ENCODE measurements around the gene PTGES2. TPM values are rescaled to one million over a fixed set of nuclear protein-coding genes. Genes with fewer than 3 reads are reported as not detected.
"Not testable (repeated sequence)": the region's sequence is repeated elsewhere in the genome, so short reads cannot be mapped to it uniquely, and the experiment has no call there.

PTGES2 gene
- polyA plus RNA-seq, 1 donor from 2014 or later: 55.9 TPM

DNA sequence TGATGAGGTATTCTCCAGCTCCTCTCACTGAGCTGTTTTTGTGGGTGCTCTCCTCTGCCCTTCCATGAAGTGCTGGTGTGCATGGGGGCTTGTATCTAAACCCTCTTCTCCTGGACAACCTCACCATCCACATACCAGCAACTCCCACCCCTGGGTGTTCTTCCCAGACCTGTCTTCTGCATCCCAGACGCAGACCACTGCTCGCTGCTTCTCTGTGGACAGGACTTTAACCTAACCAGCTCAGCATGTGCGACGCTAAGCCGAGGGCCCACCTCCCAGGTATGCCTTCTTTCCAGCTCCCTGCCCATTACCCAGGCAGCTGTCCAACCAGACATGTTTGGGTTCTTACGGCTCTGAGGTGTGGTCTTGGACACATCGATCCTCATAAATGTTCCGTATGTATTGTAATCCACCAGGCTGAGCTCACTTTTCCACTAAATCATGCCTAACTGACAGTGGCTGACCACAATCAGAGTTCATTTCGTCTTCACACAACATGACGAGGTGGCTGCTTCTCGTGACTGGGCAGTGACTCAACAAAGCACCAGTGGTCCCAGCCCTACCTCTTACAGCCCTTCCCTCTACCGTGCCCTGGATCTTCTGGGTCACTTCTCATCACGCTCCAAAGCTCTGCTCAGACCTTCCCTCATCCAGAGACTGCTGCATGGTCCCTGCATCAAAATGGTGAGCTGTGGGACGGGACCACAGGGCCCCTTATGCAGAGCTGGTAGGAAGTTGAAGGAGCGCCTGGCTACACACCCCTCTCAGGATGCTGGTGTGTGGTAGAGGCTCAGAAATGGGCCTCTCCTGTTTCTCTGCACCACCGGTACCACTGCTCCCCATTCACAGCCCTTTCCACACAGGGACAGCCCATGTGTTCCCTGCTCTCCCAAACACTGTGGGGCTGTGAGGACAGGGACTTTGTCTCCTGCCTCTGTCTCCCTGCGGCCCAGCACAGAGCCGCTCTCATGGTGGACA is 9.6 kb upstream of the PTGES2 start:
- H3K9ac ChIP-seq (ENCODE audit: low read length): no peak overlapping the region
- H3K36me3 ChIP-seq (ENCODE audit: insufficient read depth, low read length): no peaks in the 10 kb centered on the region
- H2AFZ ChIP-seq (ENCODE audit: low read depth, low read length): no peak overlapping the region
- H3F3A ChIP-seq (ENCODE audit: insufficient read depth, low read length, poor library complexity, severe bottlenecking): no peaks in the 10 kb centered on the region
- no peaks in the 10 kb centered on the region for H3K27me3 ChIP-seq (ENCODE audit: insufficient read depth, low read depth, low read length)
- H3K79me2 ChIP-seq (replicated peaks; ENCODE audit: insufficient read depth, low read length): no peaks in the 10 kb centered on the region
- H4K20me1 ChIP-seq (ENCODE audit: insufficient read depth): no peaks in the 10 kb centered on the region
- no peak overlapping the region for H3K27ac ChIP-seq (ENCODE audit: low read length)
- no peak overlapping the region for H3K4me3 ChIP-seq (ENCODE audit: low read length)
- no peak for TF ChIP-seq TAF1 (IDR thresholded peaks at IDR 0.05; ENCODE audit: low read depth)
- TF ChIP-seq EZH2 (IDR thresholded peaks at IDR 0.05; ENCODE audit: borderline replicate concordance, insufficient read depth, low read length, poor library complexity, severe bottlenecking): no peak
- TF ChIP-seq, protein P1, sequence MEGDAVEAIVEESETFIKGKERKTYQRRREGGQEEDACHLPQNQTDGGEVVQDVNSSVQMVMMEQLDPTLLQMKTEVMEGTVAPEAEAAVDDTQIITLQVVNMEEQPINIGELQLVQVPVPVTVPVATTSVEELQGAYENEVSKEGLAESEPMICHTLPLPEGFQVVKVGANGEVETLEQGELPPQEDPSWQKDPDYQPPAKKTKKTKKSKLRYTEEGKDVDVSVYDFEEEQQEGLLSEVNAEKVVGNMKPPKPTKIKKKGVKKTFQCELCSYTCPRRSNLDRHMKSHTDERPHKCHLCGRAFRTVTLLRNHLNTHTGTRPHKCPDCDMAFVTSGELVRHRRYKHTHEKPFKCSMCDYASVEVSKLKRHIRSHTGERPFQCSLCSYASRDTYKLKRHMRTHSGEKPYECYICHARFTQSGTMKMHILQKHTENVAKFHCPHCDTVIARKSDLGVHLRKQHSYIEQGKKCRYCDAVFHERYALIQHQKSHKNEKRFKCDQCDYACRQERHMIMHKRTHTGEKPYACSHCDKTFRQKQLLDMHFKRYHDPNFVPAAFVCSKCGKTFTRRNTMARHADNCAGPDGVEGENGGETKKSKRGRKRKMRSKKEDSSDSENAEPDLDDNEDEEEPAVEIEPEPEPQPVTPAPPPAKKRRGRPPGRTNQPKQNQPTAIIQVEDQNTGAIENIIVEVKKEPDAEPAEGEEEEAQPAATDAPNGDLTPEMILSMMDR (IDR thresholded peaks at IDR 0.05; ENCODE audit: poor library complexity, severe bottlenecking): no peak
- TF ChIP-seq MXI1 (conservative IDR thresholded peaks at IDR 0.05; ENCODE audit: poor library complexity, severe bottlenecking): no peak
- TF ChIP-seq POLR2AphosphoS5 (IDR thresholded peaks at IDR 0.05): no peak
- no peak for TF ChIP-seq RAD21 (conservative IDR thresholded peaks at IDR 0.05)
- no peak for TF ChIP-seq SMC3 (conservative IDR thresholded peaks at IDR 0.05; ENCODE audit: poor library complexity)
- TF ChIP-seq EP300 (conservative IDR thresholded peaks at IDR 0.05; ENCODE audit: poor library complexity, severe bottlenecking): no peak
- TF ChIP-seq, protein P2, sequence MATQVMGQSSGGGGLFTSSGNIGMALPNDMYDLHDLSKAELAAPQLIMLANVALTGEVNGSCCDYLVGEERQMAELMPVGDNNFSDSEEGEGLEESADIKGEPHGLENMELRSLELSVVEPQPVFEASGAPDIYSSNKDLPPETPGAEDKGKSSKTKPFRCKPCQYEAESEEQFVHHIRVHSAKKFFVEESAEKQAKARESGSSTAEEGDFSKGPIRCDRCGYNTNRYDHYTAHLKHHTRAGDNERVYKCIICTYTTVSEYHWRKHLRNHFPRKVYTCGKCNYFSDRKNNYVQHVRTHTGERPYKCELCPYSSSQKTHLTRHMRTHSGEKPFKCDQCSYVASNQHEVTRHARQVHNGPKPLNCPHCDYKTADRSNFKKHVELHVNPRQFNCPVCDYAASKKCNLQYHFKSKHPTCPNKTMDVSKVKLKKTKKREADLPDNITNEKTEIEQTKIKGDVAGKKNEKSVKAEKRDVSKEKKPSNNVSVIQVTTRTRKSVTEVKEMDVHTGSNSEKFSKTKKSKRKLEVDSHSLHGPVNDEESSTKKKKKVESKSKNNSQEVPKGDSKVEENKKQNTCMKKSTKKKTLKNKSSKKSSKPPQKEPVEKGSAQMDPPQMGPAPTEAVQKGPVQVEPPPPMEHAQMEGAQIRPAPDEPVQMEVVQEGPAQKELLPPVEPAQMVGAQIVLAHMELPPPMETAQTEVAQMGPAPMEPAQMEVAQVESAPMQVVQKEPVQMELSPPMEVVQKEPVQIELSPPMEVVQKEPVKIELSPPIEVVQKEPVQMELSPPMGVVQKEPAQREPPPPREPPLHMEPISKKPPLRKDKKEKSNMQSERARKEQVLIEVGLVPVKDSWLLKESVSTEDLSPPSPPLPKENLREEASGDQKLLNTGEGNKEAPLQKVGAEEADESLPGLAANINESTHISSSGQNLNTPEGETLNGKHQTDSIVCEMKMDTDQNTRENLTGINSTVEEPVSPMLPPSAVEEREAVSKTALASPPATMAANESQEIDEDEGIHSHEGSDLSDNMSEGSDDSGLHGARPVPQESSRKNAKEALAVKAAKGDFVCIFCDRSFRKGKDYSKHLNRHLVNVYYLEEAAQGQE (IDR thresholded peaks at IDR 0.05; ENCODE audit: borderline replicate concordance): no peak
- no peaks in the 10 kb centered on the region for H3K9me3 ChIP-seq (ENCODE audit: low read length)
- H3K4me2 ChIP-seq (ENCODE audit: low read length): no peak overlapping the region
- H3K9me2 ChIP-seq (ENCODE audit: insufficient read depth, low read length): no peaks in the 10 kb centered on the region

DNA sequence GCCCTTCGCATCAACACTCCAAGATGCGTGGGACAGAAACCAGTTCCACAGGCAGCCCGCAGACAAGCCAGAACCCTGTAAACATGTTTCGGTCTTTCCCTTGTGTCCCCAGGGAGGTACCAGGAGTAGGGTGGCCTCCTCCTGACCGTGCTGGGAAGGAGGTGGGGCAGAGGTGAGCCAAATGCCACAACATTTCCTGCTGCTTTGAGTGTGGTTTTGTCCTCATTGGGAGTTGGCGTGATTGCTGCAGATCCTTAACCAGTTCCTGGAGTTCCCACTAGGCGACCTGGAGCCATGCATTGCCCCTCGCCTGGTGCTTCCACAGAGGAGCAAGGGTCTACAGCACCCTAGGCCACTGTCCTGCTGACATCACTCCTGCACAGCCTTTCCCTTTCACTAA is 8.0 kb upstream of the PTGES2 start:
- H4K20me1 ChIP-seq (ENCODE audit: insufficient read depth); H3K4me3 ChIP-seq (ENCODE audit: low read length); H3K36me3 ChIP-seq (ENCODE audit: insufficient read depth, low read length); H3K9me3 ChIP-seq (ENCODE audit: low read length); H3F3A ChIP-seq (ENCODE audit: insufficient read depth, low read length, poor library complexity, severe bottlenecking); H2AFZ ChIP-seq (ENCODE audit: low read depth, low read length); H3K4me2 ChIP-seq (ENCODE audit: low read length); H3K9me2 ChIP-seq (ENCODE audit: insufficient read depth, low read length); H3K27ac ChIP-seq (ENCODE audit: low read length); H3K9ac ChIP-seq (ENCODE audit: low read length); H3K79me2 ChIP-seq (replicated peaks; ENCODE audit: insufficient read depth, low read length); H3K27me3 ChIP-seq (ENCODE audit: insufficient read depth, low read depth, low read length): not testable (repeated sequence)

DNA sequence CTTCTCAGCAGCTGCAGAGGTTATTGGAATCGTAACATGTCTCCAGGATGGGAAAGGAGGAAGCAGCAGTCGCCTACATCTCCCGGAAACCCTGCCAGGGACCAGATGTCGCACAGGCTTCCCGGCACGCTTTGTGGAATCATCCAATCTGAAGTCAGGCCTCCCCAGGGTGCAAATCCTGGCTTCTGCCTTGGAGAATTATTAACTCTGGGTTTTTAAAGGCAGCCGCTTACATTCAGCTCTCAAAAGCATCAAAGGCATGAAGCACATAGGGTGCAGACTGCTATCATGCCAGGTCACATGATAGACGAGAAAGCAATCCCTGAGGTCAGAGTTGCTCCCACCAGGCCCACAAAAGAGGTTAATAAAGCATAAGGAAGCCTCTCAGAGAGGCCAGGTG is 4.6 kb upstream of the PTGES2 start:
- not testable (repeated sequence) for H3K4me3 ChIP-seq (ENCODE audit: low read length); H4K20me1 ChIP-seq (ENCODE audit: insufficient read depth); H3K79me2 ChIP-seq (replicated peaks; ENCODE audit: insufficient read depth, low read length); H3K9me2 ChIP-seq (ENCODE audit: insufficient read depth, low read length); H3K4me2 ChIP-seq (ENCODE audit: low read length); H3K9me3 ChIP-seq (ENCODE audit: low read length); H3F3A ChIP-seq (ENCODE audit: insufficient read depth, low read length, poor library complexity, severe bottlenecking); H3K36me3 ChIP-seq (ENCODE audit: insufficient read depth, low read length); H3K27me3 ChIP-seq (ENCODE audit: insufficient read depth, low read depth, low read length); H2AFZ ChIP-seq (ENCODE audit: low read depth, low read length); H3K9ac ChIP-seq (ENCODE audit: low read length); H3K27ac ChIP-seq (ENCODE audit: low read length)

DNA sequence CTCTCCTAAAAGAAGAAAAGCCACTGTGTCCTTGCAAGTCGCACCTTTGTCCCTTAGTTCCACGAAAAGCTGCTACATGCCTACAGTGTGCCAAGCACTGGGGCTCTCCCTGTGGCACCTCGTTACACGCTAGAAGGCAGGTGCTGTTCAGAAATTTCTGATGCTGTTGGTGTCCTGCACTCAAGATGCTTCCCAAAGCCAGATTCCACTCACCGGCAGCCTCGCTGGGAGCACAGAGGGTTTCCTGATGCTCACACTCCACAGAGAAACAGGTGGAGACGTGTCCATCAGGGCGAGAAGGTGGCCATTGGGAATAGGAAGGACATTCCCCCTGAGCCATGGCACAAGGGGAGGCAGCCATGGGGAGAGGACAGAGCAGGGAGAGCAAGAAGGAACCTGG is 3.8 kb upstream of the PTGES2 start:
- not testable (repeated sequence) for H3K4me2 ChIP-seq (ENCODE audit: low read length); H3K27ac ChIP-seq (ENCODE audit: low read length); H3K4me3 ChIP-seq (ENCODE audit: low read length); H4K20me1 ChIP-seq (ENCODE audit: insufficient read depth); H3K79me2 ChIP-seq (replicated peaks; ENCODE audit: insufficient read depth, low read length); H3K9me3 ChIP-seq (ENCODE audit: low read length); H3F3A ChIP-seq (ENCODE audit: insufficient read depth, low read length, poor library complexity, severe bottlenecking); H3K9me2 ChIP-seq (ENCODE audit: insufficient read depth, low read length); H2AFZ ChIP-seq (ENCODE audit: low read depth, low read length); H3K36me3 ChIP-seq (ENCODE audit: insufficient read depth, low read length); H3K9ac ChIP-seq (ENCODE audit: low read length); H3K27me3 ChIP-seq (ENCODE audit: insufficient read depth, low read depth, low read length)

DNA sequence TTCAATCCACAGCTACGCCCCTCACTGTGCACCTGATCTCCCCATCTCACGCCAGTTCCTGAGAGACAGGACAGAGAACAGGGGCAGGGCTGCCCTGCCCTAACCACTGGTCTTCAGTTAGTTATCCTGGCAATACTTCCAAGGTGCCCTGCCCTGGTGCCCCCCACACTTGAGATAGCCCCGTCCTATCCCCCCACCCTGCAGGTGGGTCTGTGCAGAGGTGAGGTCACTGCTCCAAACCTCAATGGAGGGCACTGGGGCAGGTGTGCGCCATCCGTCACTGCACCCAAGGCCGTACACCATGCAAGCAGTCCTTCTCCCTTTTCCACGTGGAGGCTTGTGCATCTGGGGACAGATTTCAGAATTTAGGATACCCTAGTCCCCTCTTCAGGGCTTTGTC is 3.1 kb upstream of the PTGES2 start:
- H3K79me2 ChIP-seq (replicated peaks; ENCODE audit: insufficient read depth, low read length): peaks cover 11% of the 10 kb centered on the region
- not testable (repeated sequence) for H2AFZ ChIP-seq (ENCODE audit: low read depth, low read length); H3K27ac ChIP-seq (ENCODE audit: low read length); H3K4me3 ChIP-seq (ENCODE audit: low read length); H3K9me3 ChIP-seq (ENCODE audit: low read length); H4K20me1 ChIP-seq (ENCODE audit: insufficient read depth); H3K9me2 ChIP-seq (ENCODE audit: insufficient read depth, low read length); H3K4me2 ChIP-seq (ENCODE audit: low read length); H3K9ac ChIP-seq (ENCODE audit: low read length); H3K27me3 ChIP-seq (ENCODE audit: insufficient read depth, low read depth, low read length); H3F3A ChIP-seq (ENCODE audit: insufficient read depth, low read length, poor library complexity, severe bottlenecking); H3K36me3 ChIP-seq (ENCODE audit: insufficient read depth, low read length)

Data from neural cell (in vitro differentiated cells).